GM19099 (cell line): ENCODE measurements around the gene DNAL1.

Experiments used
- POLR2A ChIP-seq: IDR thresholded peaks from 3 replicates; pipeline ENCODE4 v1.6.1; 2011; ENCODE audit warnings: low read depth; ENCODE audit not compliant: insufficient read length; ENCODE audit errors: extremely low read depth

DNAL1 gene

GRCh38 chr14:73644531-73645247, at the start of gene DNAL1:
TSS of gene DNAL1 (plus strand) at chr14:73644986. CDS start at chr14:73645040, 54 bp downstream.
- peak; percentile 92 for TF ChIP-seq POLR2A

- TF ChIP-seq POLR2A: no peak
These were observed 45.3 kb upstream of the DNAL1 start for GRCh38 chr14:73599499-73599898.

- TF ChIP-seq POLR2A: no peak
These were observed 41.8 kb upstream of the DNAL1 start for GRCh38 chr14:73602994-73603393.

- TF ChIP-seq POLR2A: no peak
These were observed 38.5 kb upstream of the DNAL1 start for GRCh38 chr14:73606271-73606670.

- no peak for TF ChIP-seq POLR2A
These were observed 37.5 kb upstream of the DNAL1 start for GRCh38 chr14:73607241-73607640.

- no peak for TF ChIP-seq POLR2A
These were observed 34.1 kb upstream of the DNAL1 start for GRCh38 chr14:73610687-73611086.

GRCh38 chr14:73612339-73613045, 32.3 kb upstream of the DNAL1 start, which contains the start of gene ACOT6:
TSS of gene ACOT6 (plus strand) at chr14:73612517. CDS start at chr14:73612572, 55 bp downstream.
- TF ChIP-seq POLR2A: peak; percentile 44

- TF ChIP-seq POLR2A: no peak
These were observed 31.8 kb upstream of the DNAL1 start for GRCh38 chr14:73613046-73613383.

GRCh38 chr14:73613419-73613963, 31.3 kb upstream of the DNAL1 start:
- no peak for TF ChIP-seq POLR2A

- no peak for TF ChIP-seq POLR2A
These were observed 28.0 kb upstream of the DNAL1 start for GRCh38 chr14:73616831-73617230.

GRCh38 chr14:73619524-73619923, 25.3 kb upstream of the DNAL1 start:
- no peak for TF ChIP-seq POLR2A

- TF ChIP-seq POLR2A: no peak
These were observed 24.5 kb upstream of the DNAL1 start for GRCh38 chr14:73620268-73620667.

- no peak for TF ChIP-seq POLR2A
These were observed 21.2 kb upstream of the DNAL1 start for GRCh38 chr14:73623504-73624054.

- TF ChIP-seq POLR2A: no peak
These were observed 19.1 kb upstream of the DNAL1 start for GRCh38 chr14:73625706-73626105.

GRCh38 chr14:73627151-73627558, 17.6 kb upstream of the DNAL1 start:
- no peak for TF ChIP-seq POLR2A
